HG02571 (cell line): ENCODE results near the gene TIAL1.
"Not testable (repeated sequence)": the region's sequence is repeated elsewhere in the genome, so short reads cannot be mapped to it uniquely, and the experiment has no call there.

Experiments used
- ATAC-seq: cut with Tn5 transposase; IDR thresholded peaks from one replicate; pipeline ENCODE4 v1.9.1; 2021; ENCODE audit warnings: mild to moderate bottlenecking, moderate library complexity; ENCODE audit not compliant: unreplicated experiment

The TIAL1 gene

DNA sequence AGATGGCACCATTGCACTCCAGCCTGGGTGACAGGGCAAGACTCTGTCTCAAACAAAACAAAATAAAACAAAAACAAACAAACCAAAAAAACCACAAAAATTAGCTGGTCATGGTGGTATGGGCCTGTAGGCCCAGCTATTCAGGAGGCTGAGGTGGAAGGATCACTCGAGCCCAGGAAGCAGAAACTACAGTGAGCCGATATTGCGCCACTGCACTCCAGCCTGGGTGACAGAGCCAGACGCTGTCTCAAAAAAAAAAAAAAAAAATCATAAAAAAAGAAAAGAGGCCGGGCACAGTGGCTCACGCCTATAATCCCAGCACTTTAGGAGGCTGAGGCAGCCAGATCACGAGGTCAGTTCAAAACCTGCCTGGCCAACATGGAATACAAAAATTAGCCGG lies 64.0 kb downstream of the TIAL1 start:
- not testable (repeated sequence) for ATAC-seq

DNA sequence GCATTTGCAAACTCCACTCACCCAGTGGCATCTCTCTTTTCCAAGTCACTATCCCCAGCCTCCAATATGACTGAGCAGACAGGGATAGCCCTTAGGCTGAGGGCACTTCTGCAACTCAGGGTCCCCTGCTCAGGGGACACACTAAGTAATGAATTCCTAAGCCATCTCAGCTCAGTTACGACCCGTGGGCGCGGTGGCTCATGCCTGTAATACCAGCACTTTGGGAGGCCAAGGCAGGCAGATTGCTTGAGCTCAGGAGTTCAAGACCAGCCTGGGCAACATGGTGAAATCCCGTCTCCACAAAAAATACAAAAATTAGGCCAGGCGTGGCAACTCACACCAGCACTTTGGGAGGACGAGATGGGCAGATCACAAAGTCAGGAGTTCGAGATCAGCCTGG lies 64.5 kb downstream of the TIAL1 start:
- not testable (repeated sequence) for ATAC-seq

- no peak for ATAC-seq
These were observed 65.7 kb downstream of the TIAL1 start for GRCh38 chr10:119531067-119531466.

DNA sequence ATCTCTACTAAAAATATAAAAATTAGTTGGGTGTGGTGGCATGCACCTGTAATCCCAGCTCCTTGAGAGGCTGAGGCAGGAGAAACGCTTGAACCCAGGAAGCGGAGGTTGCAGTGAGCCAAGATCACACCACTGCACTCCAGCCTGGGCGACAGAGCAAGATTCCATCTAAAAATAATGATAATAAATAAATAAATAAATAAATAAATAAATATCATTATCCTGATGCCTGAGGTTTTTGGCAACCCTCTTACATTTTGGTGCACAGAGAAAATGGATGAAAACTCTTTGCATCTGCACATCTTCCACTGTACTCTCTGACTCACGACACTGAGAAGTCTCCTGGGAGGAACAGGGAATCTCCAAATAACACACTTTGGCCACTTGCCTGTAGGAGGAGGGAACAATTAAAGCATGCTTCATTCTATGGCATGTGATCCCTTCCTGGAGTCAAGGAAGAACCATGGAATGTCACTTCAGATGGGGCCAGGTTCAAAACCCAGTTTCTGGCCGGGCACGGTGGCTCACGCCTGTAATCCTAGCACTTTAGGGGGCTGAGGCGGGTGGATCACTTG lies 68.0 kb downstream of the TIAL1 start:
- ATAC-seq = not testable (repeated sequence)

DNA sequence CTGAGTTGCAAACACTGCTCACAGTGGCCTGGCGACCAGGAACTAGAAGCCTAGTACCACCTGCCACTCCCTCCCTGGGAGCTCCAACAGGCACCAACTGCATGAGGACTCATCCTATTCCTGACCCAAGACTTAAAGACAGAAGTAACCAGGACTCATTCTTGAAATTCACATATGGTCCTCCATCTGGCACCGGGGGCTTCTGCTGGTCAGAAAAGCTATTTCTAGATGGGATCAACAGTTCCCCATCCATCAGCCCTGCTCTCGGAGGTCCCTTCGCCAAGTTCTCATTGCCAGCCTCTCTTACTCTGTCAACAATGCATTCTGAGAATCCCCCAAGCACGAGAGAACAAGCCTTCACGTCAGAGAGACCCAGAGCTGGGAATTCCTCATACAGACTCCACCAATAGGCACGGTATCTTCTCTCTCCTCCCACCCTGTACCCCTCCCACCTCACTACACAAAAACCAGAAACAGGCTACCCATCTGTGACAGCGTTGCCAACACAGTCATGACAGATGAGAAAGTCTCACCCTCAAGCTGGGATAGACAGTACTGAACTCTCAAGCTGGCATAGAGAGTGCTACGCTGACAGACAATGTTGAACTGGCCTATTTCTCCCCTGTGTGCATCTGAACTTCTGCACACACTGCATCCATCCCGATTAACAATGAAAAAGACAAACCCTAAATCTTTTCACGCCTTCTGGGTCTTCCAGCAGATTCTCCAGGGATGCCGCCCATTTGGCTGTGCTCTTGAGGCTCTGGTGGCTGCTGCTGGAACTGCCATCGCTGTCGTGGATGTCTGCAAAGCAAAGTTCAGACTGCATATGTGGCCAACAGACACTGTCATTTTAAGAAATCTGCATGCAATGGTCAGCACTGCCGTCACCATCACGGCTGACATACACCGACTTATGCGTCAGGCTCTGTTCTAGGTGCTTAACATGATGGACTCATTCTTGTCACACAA lies 69.9 kb downstream of the TIAL1 start:
- ATAC-seq = no peak

DNA sequence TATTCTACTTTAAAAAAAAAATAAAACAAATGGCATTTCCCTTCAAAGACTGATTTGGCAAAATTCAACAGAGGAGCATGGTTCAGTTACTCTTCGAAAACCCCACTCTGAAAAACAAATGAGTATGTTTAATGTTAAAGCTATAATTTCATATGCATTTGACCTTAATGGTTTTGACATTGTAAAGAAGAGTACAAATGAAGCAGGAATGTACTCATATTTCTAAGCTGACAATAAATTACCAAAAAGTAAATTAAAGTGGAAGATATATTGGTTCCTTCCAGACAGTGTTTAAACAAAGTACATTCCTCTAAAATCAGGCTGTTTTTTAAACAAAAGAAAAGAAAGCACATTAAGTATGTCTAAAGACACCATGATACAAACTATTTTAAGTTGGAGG lies 70.6 kb downstream of the TIAL1 start:
- ATAC-seq = no peak

GRCh38 chr10:119525116-119525515 lies 71.6 kb downstream of the TIAL1 start:
- no peak for ATAC-seq

- ATAC-seq = no peak
These were observed 72.1 kb downstream of the TIAL1 start for GRCh38 chr10:119524720-119525070.

- ATAC-seq = no peak
These were observed 72.7 kb downstream of the TIAL1 start for GRCh38 chr10:119523895-119524719.
